Femur (tissue), 1 donor: ENCODE data around the gene DOK6.
"Not testable (repeated sequence)": the region's sequence is repeated elsewhere in the genome, so short reads cannot be mapped to it uniquely, and the experiment has no call there.

Source experiments
- DNase-seq: peaks from one replicate; pipeline ENCODE4 v3.0.0-alpha.2; 2017

The DOK6 gene

GRCh38 chr18:69631281-69631680, 230.6 kb downstream of the DOK6 start:
- no peak for DNase-seq

- DNase-seq, result no peak
Measured at GRCh38 chr18:69635482-69635881, 234.8 kb downstream of the DOK6 start.

GRCh38 chr18:69636529-69637301, 236.0 kb downstream of the DOK6 start:
- no peak for DNase-seq

GRCh38 chr18:69638056-69638455, 237.4 kb downstream of the DOK6 start:
- no peak for DNase-seq

GRCh38 chr18:69647702-69648101, 247.0 kb downstream of the DOK6 start:
- no peak for DNase-seq

- DNase-seq, result no peak
Measured at GRCh38 chr18:69648486-69648885, 247.8 kb downstream of the DOK6 start.

GRCh38 chr18:69649684-69650083, 249.0 kb downstream of the DOK6 start:
- DNase-seq, result no peak

GRCh38 chr18:69651243-69651642, 250.6 kb downstream of the DOK6 start:
- DNase-seq, result no peak

GRCh38 chr18:69655816-69656215, 255.1 kb downstream of the DOK6 start:
- DNase-seq, result no peak

GRCh38 chr18:69658103-69658502, 257.4 kb downstream of the DOK6 start:
- no peak for DNase-seq

GRCh38 chr18:69658685-69659084, 258.0 kb downstream of the DOK6 start:
- no peak for DNase-seq

GRCh38 chr18:69659142-69659651, 258.5 kb downstream of the DOK6 start:
- DNase-seq, result no peak

- not testable (repeated sequence) for DNase-seq
Measured at GRCh38 chr18:69662090-69662489, 261.4 kb downstream of the DOK6 start.

- no peak for DNase-seq
Measured at GRCh38 chr18:69664399-69664798, 263.7 kb downstream of the DOK6 start.

- no peak for DNase-seq
Measured at GRCh38 chr18:69674292-69674877, 273.7 kb downstream of the DOK6 start.

- DNase-seq, result no peak
Measured at GRCh38 chr18:69674966-69675365, 274.3 kb downstream of the DOK6 start.

- DNase-seq, result no peak
Measured at GRCh38 chr18:69677595-69677994, 276.9 kb downstream of the DOK6 start.

GRCh38 chr18:69680123-69680522, 279.4 kb downstream of the DOK6 start:
- no peak for DNase-seq

- DNase-seq, result no peak
Measured at GRCh38 chr18:69683176-69683575, 282.5 kb downstream of the DOK6 start.

- no peak for DNase-seq
Measured at GRCh38 chr18:69684789-69685188, 284.1 kb downstream of the DOK6 start.

- DNase-seq, result no peak
Measured at GRCh38 chr18:69686861-69687260, 286.2 kb downstream of the DOK6 start.

GRCh38 chr18:69689121-69689759, 288.6 kb downstream of the DOK6 start:
- DNase-seq, result no peak

- DNase-seq, result no peak
Measured at GRCh38 chr18:69691008-69691760, 290.5 kb downstream of the DOK6 start.
